Stomach (tissue), 9 donors: ENCODE data around the gene PSMG2. TPM values are rescaled to one million over a fixed set of nuclear protein-coding genes. Genes with fewer than 3 reads are reported as not detected.

Experiments
- DNase-seq, 2 donors: peaks; one replicate each; pipeline versions ENCODE4 v3.0.0 to v3.0.0-alpha.2; 2013 to 2019
- H3K27ac ChIP-seq, 5 donors: fragments of 200-600 bp in 4 of 5; sonication (generic) in 4 of 5; one replicate each; pipeline ENCODE4 v1.5.1; 2013 to 2019; ENCODE audit warnings: mild to moderate bottlenecking in 1 of 5, moderate library complexity in 1 of 5
- H3K27me3 ChIP-seq, 3 donors: fragments of 200-600 bp; sonication (generic); one replicate each; pipeline ENCODE4 v1.5.1; 2017 to 2019; ENCODE audit warnings: mixed run types in 1 of 3
- H3K36me3 ChIP-seq, 4 donors: fragments of 200-600 bp; sonication (generic); 1 replicate in 3 of 4; 2 replicates in 1 of 4; pipeline ENCODE4 v1.5.1; 2016 to 2019
- H3K4me1 ChIP-seq, 4 donors: fragments of 200-600 bp; sonication (generic); one replicate each; pipeline ENCODE4 v1.5.1; 2016 to 2019
- H3K4me3 ChIP-seq, 4 donors: fragments of 200-600 bp; sonication (generic) in 3 of 4; one replicate each; pipeline ENCODE4 v1.5.1; 2016 to 2019; ENCODE audit warnings: mild to moderate bottlenecking in 1 of 4
- H3K9me3 ChIP-seq, 4 donors: fragments of 200-600 bp; sonication (generic); one replicate each; pipeline ENCODE4 v1.5.1; 2016 to 2019
- EP300 ChIP-seq: sonication (generic); formaldehyde crosslinking; IDR thresholded peaks from one replicate; pipeline ENCODE4 v1.6.1; 2017; ENCODE audit warnings: antibody characterized with exemption
- POLR2A ChIP-seq, 4 donors: fragments of 450-650 bp; IDR thresholded peaks; one replicate each; pipeline ENCODE4 v1.6.1; 2016; ENCODE audit warnings: antibody characterized with exemption in 4 of 4, control low read depth in 2 of 4, mild to moderate bottlenecking in 1 of 4, moderate library complexity in 1 of 4
- POLR2AphosphoS5 ChIP-seq, 3 donors: sonication (generic); formaldehyde crosslinking; IDR thresholded peaks; one replicate each; pipeline ENCODE4 v1.6.1; 2016; ENCODE audit warnings: antibody characterized with exemption in 3 of 3
- WGBS, 5 donors: extraction: QIAGEN DNeasy Blood & Tissue Kit in 3 of 5; methylation state at CpG; one replicate each; pipeline versions ENCODE4 v1.1.5 to v1.1.7; 2013 to 2018; 5-methylcytosine and 5-hydroxymethylcytosine counted together
- intact Hi-C: fragments of 100-400 bp; cut with DNase I; formaldehyde crosslinking; loops from one replicate; pipeline ENCODE4 v1.15.1; 2023; ENCODE audit warnings: low total_unique reads
- polyA plus RNA-seq, 3 donors: library from polyadenylated mRNA; stranded (reverse); fragments of 200-250 nt; gene quantifications; one replicate each; pipeline ENCODE4 v1.2.3, GENCODE V29; 2013
- total RNA-seq, 5 donors: library from RNA; depleted of rRNA; stranded (reverse); fragments of >200 nt; gene quantifications; one replicate each; pipeline versions ENCODE4 v1.1.0 to v1.2.3, GENCODE V29; 2014 to 2016
- TF ChIP-seq, protein P1 (sequence below), 7 experiments: fragments of 450-650 bp in 4 of 7; fragments of 200-600 bp in 3 of 7; sonication (generic) in 3 of 7; IDR thresholded peaks; one replicate each; pipeline ENCODE4 v1.5.1; 2016 to 2019; ENCODE audit warnings: antibody characterized with exemption in 7 of 7, control low read depth in 2 of 7, mild to moderate bottlenecking in 1 of 7
- donor health status: healthy with polysubstance abuse.
- donor health status: Bipolar disorder and iron deficiency.
- donor health status: healthy.

Gene PSMG2
- total and polyA plus RNA-seq, 8 donors: 11.6 to 106 (median 62.6) TPM

DNA sequence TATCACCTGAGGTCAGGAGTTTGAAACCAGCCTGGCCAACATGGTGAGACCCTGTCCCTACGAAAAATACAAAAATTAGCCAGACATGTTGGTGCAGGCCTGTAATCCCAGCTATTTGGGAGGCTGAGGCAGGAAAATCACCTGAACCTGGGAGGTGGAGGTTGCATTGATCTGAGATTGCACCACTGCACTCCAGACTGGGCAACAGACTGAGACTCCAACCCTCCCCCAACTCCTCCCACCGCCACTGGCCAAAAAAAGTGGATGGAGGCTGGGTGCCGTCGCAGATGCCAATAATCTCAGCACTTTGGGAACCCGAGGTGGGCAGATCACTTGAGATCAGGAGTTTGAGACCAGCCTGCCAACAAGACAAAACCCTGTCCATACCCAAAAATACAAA is 34.8 kb upstream of the PSMG2 start:
- Histone ChIP-seq H3K27me3 (no peaks in the 10 kb centered on the region), H3K36me3 (peaks cover 0 to 20% (median 16%) of the 10 kb centered on the region in 4 donors), H3K4me3 (no peak overlapping the region), H3K27ac (no peak overlapping the region), H3K9me3 (no peaks in the 10 kb centered on the region), H3K4me1 (no peaks in the 10 kb centered on the region)
- no peak for DNase-seq
- 89 to 95% (median 94%) methylated on average over 5 of the region's 5 CpGs for WGBS, 5 donors
- intact Hi-C loops: no loop called here
- TF ChIP-seq POLR2AphosphoS5 (IDR thresholded peaks at IDR 0.05) (no peak), EP300 (no peak), POLR2A (IDR thresholded peaks at IDR 0.05) (no peak)
- TF ChIP-seq, protein P1, sequence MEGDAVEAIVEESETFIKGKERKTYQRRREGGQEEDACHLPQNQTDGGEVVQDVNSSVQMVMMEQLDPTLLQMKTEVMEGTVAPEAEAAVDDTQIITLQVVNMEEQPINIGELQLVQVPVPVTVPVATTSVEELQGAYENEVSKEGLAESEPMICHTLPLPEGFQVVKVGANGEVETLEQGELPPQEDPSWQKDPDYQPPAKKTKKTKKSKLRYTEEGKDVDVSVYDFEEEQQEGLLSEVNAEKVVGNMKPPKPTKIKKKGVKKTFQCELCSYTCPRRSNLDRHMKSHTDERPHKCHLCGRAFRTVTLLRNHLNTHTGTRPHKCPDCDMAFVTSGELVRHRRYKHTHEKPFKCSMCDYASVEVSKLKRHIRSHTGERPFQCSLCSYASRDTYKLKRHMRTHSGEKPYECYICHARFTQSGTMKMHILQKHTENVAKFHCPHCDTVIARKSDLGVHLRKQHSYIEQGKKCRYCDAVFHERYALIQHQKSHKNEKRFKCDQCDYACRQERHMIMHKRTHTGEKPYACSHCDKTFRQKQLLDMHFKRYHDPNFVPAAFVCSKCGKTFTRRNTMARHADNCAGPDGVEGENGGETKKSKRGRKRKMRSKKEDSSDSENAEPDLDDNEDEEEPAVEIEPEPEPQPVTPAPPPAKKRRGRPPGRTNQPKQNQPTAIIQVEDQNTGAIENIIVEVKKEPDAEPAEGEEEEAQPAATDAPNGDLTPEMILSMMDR (IDR thresholded peaks at IDR 0.05): no peak

DNA sequence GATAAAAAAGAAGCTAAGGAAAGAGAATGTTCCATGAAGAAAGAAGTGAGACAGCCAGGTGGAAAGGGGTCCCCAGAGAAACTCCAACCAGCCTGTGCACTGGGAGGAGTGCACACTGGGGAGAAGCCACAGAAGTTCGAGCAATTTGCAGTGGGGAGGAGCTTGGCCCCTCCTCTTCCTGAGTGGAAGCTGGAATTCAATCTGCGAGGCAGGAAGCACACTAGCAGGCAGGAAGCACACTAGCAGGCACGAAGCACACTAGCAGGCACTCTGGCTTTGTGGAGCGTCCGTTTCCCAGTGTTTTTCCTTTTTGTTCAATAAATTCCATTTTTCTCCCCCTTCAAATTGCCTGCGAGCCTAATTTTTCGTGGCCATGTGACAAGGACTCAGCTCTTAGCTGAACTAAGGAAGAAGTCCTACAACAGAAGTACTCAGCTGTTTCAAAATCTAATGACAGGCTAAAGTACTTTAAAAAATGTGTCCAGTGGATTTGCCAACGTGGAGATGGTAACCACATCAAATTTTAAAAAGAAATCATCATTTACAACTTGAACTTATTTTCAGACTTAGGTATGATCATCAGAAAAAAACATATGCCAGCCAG is 23.6 kb upstream of the PSMG2 start:
- Histone ChIP-seq H3K9me3 (no peaks in the 10 kb centered on the region), H3K27me3 (no peaks in the 10 kb centered on the region), H3K4me3 (no peak overlapping the region), H3K4me1 (peaks cover 0 to 7% (median 0%) of the 10 kb centered on the region in 4 donors), H3K27ac (peak overlapping the region; percentile 25 to 80 (median 60)), H3K36me3 (peaks cover 3 to 83% (median 75%) of the 10 kb centered on the region in 4 donors)
- 44 to 65% (median 45%) methylated on average over 8 of the region's 8 CpGs for WGBS, 5 donors
- TF ChIP-seq POLR2AphosphoS5 (IDR thresholded peaks at IDR 0.05): peak; percentile 41 to 55 (median 49)
- TF ChIP-seq EP300: no peak
- intact Hi-C loops: no loop called here
- DNase-seq: peak in 1 of 2 donors; percentile 63

DNA sequence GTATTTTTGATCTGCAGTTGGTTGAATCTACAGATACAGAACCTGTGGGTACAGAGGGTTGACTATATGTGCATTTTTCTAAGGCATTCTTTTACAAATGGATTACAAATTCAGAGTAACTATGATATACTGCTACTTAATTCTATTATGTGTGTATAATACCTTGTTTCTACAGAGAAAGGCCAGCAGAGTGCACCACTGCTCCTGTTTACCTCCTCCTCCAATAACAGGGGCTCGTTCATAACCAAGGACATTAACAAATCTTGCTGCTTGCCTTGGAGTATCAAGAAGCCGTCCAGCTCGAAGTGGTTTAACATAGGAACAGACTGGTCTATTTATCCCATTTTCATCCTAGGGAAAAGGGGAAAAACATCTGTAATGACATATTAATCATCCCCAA is 16.7 kb upstream of the PSMG2 start:
- Histone ChIP-seq H3K27me3 (no peaks in the 10 kb centered on the region), H3K36me3 (peaks cover 0 to 66% (median 48%) of the 10 kb centered on the region in 4 donors), H3K4me3 (no peak overlapping the region), H3K27ac (no peak overlapping the region), H3K4me1 (no peaks in the 10 kb centered on the region), H3K9me3 (no peaks in the 10 kb centered on the region)
- DNase-seq: peak in 1 of 2 donors; percentile 15
- intact Hi-C loops: no loop called here
- TF ChIP-seq, protein P1 (IDR thresholded peaks at IDR 0.05): no peak
- TF ChIP-seq POLR2AphosphoS5 (IDR thresholded peaks at IDR 0.05) (no peak), POLR2A (IDR thresholded peaks at IDR 0.05) (no peak), EP300 (no peak)
- 60 to 81% (median 63%) methylated on average over 3 of the region's 3 CpGs for WGBS, 5 donors

DNA sequence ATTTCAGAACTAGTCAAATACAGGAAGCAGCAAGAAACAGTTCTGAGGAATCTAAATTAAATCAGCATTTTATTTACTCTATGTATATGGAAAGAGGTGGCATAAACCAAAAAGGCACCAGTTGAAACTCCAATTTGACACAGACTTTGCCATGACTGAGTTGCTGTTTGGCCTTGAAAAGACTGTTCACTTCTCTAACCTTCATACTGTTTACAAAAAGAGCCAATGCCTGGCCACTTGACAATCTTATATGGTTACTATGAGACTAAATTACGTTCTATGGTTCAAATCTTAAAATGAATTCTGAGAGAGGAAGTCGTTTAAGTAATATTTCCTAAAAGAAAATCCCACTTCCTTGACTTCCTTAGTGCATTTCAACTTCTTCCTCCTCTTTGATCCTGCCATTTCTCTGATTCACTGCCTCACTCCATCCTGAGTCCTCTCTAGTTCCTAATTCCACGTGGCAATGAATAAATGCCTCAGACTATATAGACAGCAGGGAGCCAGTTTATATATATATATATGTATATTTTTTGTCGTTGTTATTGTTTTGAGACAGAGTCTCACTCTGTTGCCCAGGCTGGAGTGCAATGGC is 13.5 kb upstream of the PSMG2 start:
- Histone ChIP-seq H3K27me3 (no peaks in the 10 kb centered on the region), H3K4me1 (no peaks in the 10 kb centered on the region), H3K9me3 (no peaks in the 10 kb centered on the region), H3K27ac (no peak overlapping the region), H3K36me3 (peaks cover 0 to 50% (median 41%) of the 10 kb centered on the region in 4 donors), H3K4me3 (no peak overlapping the region)
- DNase-seq: no peak
- TF ChIP-seq EP300 (no peak), POLR2AphosphoS5 (IDR thresholded peaks at IDR 0.05) (no peak), POLR2A (IDR thresholded peaks at IDR 0.05) (no peak)
- TF ChIP-seq, protein P1 (IDR thresholded peaks at IDR 0.05): no peak
- 81 to 85% (median 82%) methylated on average over 4 of the region's 4 CpGs for WGBS, 5 donors
- intact Hi-C loops: no loop called here

DNA sequence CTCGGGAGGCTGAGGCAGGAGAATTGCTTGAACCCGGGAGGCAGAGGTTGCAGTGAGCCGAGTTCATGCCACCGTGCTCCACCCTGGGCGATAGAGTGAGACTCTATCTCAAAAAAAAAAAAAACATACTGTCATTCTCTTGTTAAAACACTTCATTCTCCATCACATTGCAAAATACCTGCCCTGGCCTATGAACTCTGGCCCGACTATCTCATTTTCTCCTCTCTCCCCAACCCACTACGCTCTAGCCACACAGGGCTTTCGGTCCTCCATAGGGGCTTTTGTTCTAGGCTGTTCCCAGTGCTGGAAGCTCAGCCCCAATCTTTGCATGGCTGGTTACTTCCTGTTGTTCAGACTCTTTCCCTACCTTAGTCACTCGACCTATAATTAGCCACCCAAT is 10.6 kb upstream of the PSMG2 start:
- peaks cover 0 to 50% (median 39%) of the 10 kb centered on the region in 4 donors for H3K36me3 ChIP-seq
- H3K4me3 ChIP-seq: no peak overlapping the region
- no peak for TF ChIP-seq POLR2A (IDR thresholded peaks at IDR 0.05)
- TF ChIP-seq, protein P1 (IDR thresholded peaks at IDR 0.05): no peak
- DNase-seq: no peak
- H3K9me3 ChIP-seq: no peaks in the 10 kb centered on the region
- intact Hi-C loops: no loop called here
- H3K27ac ChIP-seq: no peak overlapping the region
- no peaks in the 10 kb centered on the region for H3K27me3 ChIP-seq
- H3K4me1 ChIP-seq: no peaks in the 10 kb centered on the region
- 78 to 91% (median 90%) methylated on average over 9 of the region's 9 CpGs for WGBS, 5 donors
